ENCODE data around the gene DDX50. TPM values are rescaled to one million over a fixed set of nuclear protein-coding genes. Genes with fewer than 3 reads are reported as not detected.

The DDX50 gene
- total RNA-seq (2022; extraction: Qiagen RNA extraction), result 29.6 to 41.8 TPM (median 33.1 TPM) in 5 replicates

GRCh38 chr10:68901105-68901927 is at the start of gene DDX50:
Gene DDX50, plus strand, starts transcription at chr10:68901315. Its CDS starts 70 bp downstream, at chr10:68901385.

GRCh38 chr10:68955832-68956532 is 54.9 kb downstream of the DDX50 start, which contains the start of gene DDX21:
Gene DDX21, plus strand, starts transcription at chr10:68956170. Its CDS starts 56 bp downstream, at chr10:68956226.

GRCh38 chr10:68988530-68989316 is 87.6 kb downstream of the DDX50 start, which contains the start of gene KIFBP:
Gene KIFBP, plus strand, starts transcription at chr10:68988803. Its CDS starts 30 bp downstream, at chr10:68988833.

Other genes starting within 250 kb of the DDX50 start
- gene CCAR1, start 180.1 kb upstream of the DDX50 start, total RNA-seq (2022; extraction: Qiagen RNA extraction), result 52.3 to 76.9 TPM (median 58.0 TPM) in 5 replicates
- gene STOX1, start 73.8 kb upstream of the DDX50 start, total RNA-seq (2022; extraction: Qiagen RNA extraction), result 0.56 to 0.83 TPM (median 0.61 TPM) in 5 replicates
- 108 to 166 TPM (median 121 TPM) in 5 replicates for gene DDX21, start 54.9 kb downstream of the DDX50 start, total RNA-seq (2022; extraction: Qiagen RNA extraction)
- gene KIFBP, start 87.5 kb downstream of the DDX50 start, total RNA-seq (2022; extraction: Qiagen RNA extraction), result 41.4 to 48.2 TPM (median 46.1 TPM) in 5 replicates
- 93.8 to 136 TPM (median 99.6 TPM) in 5 replicates for gene SRGN, start 186.8 kb downstream of the DDX50 start, total RNA-seq (2022; extraction: Qiagen RNA extraction)
- gene VPS26A, start 222.9 kb downstream of the DDX50 start, total RNA-seq (2022; extraction: Qiagen RNA extraction), result 45.7 to 73.3 TPM (median 50.1 TPM) in 5 replicates

Data from A549 treated with AZD2906 at 1 μM for 4 hours (cell line).